ENCODE results near the gene PTGDR2.

DNA sequence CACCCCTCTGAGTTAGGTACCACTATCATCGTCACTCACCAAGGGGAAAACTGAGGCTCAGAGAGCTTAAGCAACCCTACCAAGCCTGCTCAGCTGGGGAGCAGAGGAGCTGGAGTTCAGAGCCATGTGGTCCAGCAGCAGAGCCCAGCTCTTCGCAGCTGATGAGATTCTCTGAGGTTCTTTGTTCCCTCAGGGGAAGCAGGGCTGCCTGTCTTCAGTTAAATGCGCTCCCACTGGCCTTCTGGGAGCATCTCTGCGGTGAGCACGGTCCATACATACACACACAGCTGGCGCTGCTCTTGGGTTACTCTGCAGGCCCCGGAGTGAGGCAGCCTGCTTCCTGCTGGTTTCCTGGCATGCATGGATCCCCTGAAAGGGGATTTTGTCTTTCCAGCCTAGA, 5.2 kb upstream of the PTGDR2 start:
- TF ChIP-seq, protein P1, sequence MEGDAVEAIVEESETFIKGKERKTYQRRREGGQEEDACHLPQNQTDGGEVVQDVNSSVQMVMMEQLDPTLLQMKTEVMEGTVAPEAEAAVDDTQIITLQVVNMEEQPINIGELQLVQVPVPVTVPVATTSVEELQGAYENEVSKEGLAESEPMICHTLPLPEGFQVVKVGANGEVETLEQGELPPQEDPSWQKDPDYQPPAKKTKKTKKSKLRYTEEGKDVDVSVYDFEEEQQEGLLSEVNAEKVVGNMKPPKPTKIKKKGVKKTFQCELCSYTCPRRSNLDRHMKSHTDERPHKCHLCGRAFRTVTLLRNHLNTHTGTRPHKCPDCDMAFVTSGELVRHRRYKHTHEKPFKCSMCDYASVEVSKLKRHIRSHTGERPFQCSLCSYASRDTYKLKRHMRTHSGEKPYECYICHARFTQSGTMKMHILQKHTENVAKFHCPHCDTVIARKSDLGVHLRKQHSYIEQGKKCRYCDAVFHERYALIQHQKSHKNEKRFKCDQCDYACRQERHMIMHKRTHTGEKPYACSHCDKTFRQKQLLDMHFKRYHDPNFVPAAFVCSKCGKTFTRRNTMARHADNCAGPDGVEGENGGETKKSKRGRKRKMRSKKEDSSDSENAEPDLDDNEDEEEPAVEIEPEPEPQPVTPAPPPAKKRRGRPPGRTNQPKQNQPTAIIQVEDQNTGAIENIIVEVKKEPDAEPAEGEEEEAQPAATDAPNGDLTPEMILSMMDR (IDR thresholded peaks at IDR 0.05) = no peak
- TF ChIP-seq POLR2A (IDR thresholded peaks at IDR 0.05) (no peak), EP300 (IDR thresholded peaks at IDR 0.05) (no peak)

All from ovary (tissue), 3 donors.